Endothelial cell of umbilical vein (primary cell): ENCODE measurements around the gene PRKACG. TPM values are rescaled to one million over a fixed set of nuclear protein-coding genes. Genes with fewer than 3 reads are reported as not detected.

ENCODE experiments used
- BruUV-seq: library from RNA; stranded (reverse); fragments of 400-500 nt; replicated peaks from 2 replicates; lab custom pipeline; 2021; lab: Mats Ljungman, UMichigan
- CTCF ChIA-PET: fragments of 300-600, 350-600 bp; sonication (Branson Sonifier 250); formaldehyde crosslinking; loops from one replicate; lab custom pipeline; 2021; ENCODE audit warnings: antibody characterized with exemption, inconsistent platforms; lab: Charles Lee
- POLR2A ChIA-PET: fragments of 300-600, 350-600 bp; sonication (Branson Sonifier 250); formaldehyde crosslinking; loops from one replicate; lab custom pipeline; 2021; ENCODE audit warnings: antibody characterized with exemption, inconsistent platforms; lab: Charles Lee
- DNase-seq: peaks from one replicate; pipeline ENCODE4 v3.0.0-alpha.2; 2011; ENCODE audit warnings: low read depth, low spot score
- FAIRE-seq: peaks from 2 replicates; lab custom pipeline; 2011; peaks lifted over from hg19 to GRCh38; lab: Jason Lieb, UNC
- H2AFZ ChIP-seq: 2 replicates; pipeline ENCODE4 v1.6.0; 2012; ENCODE audit warnings: low read depth, low read length, control low read depth, inconsistent platforms
- H3K27ac ChIP-seq: 2 replicates; pipeline ENCODE4 v1.5.1; 2011; ENCODE audit warnings: low read depth, mild to moderate bottlenecking, control low read depth, low read length, moderate library complexity; ENCODE audit not compliant: insufficient read depth
- H3K27me3 ChIP-seq, 2 experiments: 2 replicates each; pipeline versions ENCODE4 v1.6.0 to v1.6.1; 2011; ENCODE audit warnings: low read length in 2 of 2, mixed read lengths in 1 of 2; ENCODE audit not compliant: control insufficient read depth in 2 of 2, insufficient read depth in 2 of 2
- H3K36me3 ChIP-seq, 2 experiments: 2 replicates in 1 of 2; 3 replicates in 1 of 2; pipeline ENCODE4 v1.5.1; 2011; ENCODE audit warnings: low read length in 2 of 2, mild to moderate bottlenecking in 1 of 2, moderate library complexity in 1 of 2; ENCODE audit not compliant: control insufficient read depth in 2 of 2, insufficient read depth in 2 of 2; ENCODE audit errors: extremely low read depth in 1 of 2
- H3K4me1 ChIP-seq: 3 replicates; pipeline ENCODE4 v1.5.1; 2011; ENCODE audit warnings: mild to moderate bottlenecking, low read length; ENCODE audit not compliant: control insufficient read depth, insufficient read depth; ENCODE audit errors: extremely low read depth
- H3K4me2 ChIP-seq: 2 replicates; pipeline ENCODE4 v1.6.1; 2011; ENCODE audit warnings: low read length, control low read depth, mixed read lengths; ENCODE audit not compliant: insufficient read depth
- H3K4me3 ChIP-seq, 3 experiments: fragments of 200-600 bp in 1 of 3; sonication (generic), shearing (Covaris generic) in 1 of 3; replicated peaks in 1 of 3; 2 replicates each; pipeline ENCODE4 v1.5.1; 2011 to 2016; ENCODE audit warnings: control low read depth in 3 of 3, low read length in 3 of 3, mild to moderate bottlenecking in 2 of 3, inconsistent platforms in 1 of 3, low read depth in 1 of 3, moderate library complexity in 1 of 3; ENCODE audit not compliant: insufficient read depth in 1 of 3
- H3K79me2 ChIP-seq: 2 replicates; pipeline ENCODE4 v1.6.0; 2012; ENCODE audit warnings: low read length, inconsistent platforms; ENCODE audit not compliant: control insufficient read depth, insufficient read depth
- H3K9ac ChIP-seq: replicated peaks from 2 replicates; pipeline ENCODE3; 2011; ENCODE audit warnings: low read length, control low read depth; ENCODE audit not compliant: insufficient read depth; ENCODE audit errors: extremely low read depth
- H3K9me1 ChIP-seq: replicated peaks from 3 replicates; pipeline ENCODE4 v1.6.0; 2011; ENCODE audit warnings: mild to moderate bottlenecking, low read length; ENCODE audit not compliant: control insufficient read depth, insufficient read depth; ENCODE audit errors: extremely low read depth
- H3K9me3 ChIP-seq: replicated peaks from 2 replicates; pipeline ENCODE4 v1.5.1; 2012; ENCODE audit warnings: low read length, inconsistent platforms; ENCODE audit not compliant: control insufficient read depth, insufficient read depth
- H4K20me1 ChIP-seq: replicated peaks from 2 replicates; pipeline ENCODE3; 2011; ENCODE audit warnings: mild to moderate bottlenecking, low read length; ENCODE audit not compliant: control insufficient read depth, insufficient read depth; ENCODE audit errors: extremely low read depth
- CTCF ChIP-seq, 2 donors: IDR thresholded peaks; 1 replicate in 1 of 2; 2 replicates in 1 of 2; pipeline ENCODE4 v1.5.1; 2011; ENCODE audit warnings: low read length in 2 of 2, mild to moderate bottlenecking in 2 of 2, moderate library complexity in 2 of 2, control low read depth in 1 of 2, inconsistent platforms in 1 of 2, low read depth in 1 of 2; ENCODE audit not compliant: insufficient read depth in 1 of 2; ENCODE audit errors: extremely low read depth in 1 of 2
- EZH2 ChIP-seq: IDR thresholded peaks from 2 replicates; pipeline ENCODE4 v1.6.1; 2012; ENCODE audit warnings: borderline replicate concordance, low read depth, mild to moderate bottlenecking, moderate library complexity, low read length, inconsistent platforms; ENCODE audit not compliant: severe bottlenecking
- FOS ChIP-seq: IDR thresholded peaks from 2 replicates; pipeline ENCODE4 v1.6.1; 2011; ENCODE audit warnings: mild to moderate bottlenecking, low read length, moderate library complexity, borderline replicate concordance; ENCODE audit not compliant: insufficient read depth
- GATA2 ChIP-seq: IDR thresholded peaks from 2 replicates; pipeline ENCODE4 v1.7.0; 2011; ENCODE audit warnings: low read depth, mild to moderate bottlenecking, moderate library complexity, mixed read lengths, low read length; ENCODE audit not compliant: insufficient read length, insufficient read depth
- JUN ChIP-seq: IDR thresholded peaks from 2 replicates; pipeline ENCODE4 v1.6.1; 2011; ENCODE audit warnings: borderline replicate concordance, low read depth; ENCODE audit not compliant: insufficient read length, insufficient read depth
- MAX ChIP-seq: IDR thresholded peaks from 2 replicates; pipeline ENCODE4 v1.6.1; 2011; ENCODE audit not compliant: insufficient read depth, insufficient read length
- MYC ChIP-seq: IDR thresholded peaks from one replicate; pipeline ENCODE4 v1.6.1; 2011; ENCODE audit warnings: mild to moderate bottlenecking, low read depth, low read length
- POLR2A ChIP-seq: IDR thresholded peaks from 2 replicates; pipeline ENCODE4 v1.6.1; 2012; ENCODE audit warnings: low read depth, mild to moderate bottlenecking, control low read depth, low read length
- POLR2AphosphoS5 ChIP-seq: IDR thresholded peaks from 2 replicates; pipeline ENCODE4 v1.6.1; 2012; ENCODE audit warnings: low read depth, mild to moderate bottlenecking, control low read depth, low read length, moderate library complexity; ENCODE audit not compliant: insufficient read depth
- dilution Hi-C: fragments of 300-500 bp; cut with MboI; formaldehyde crosslinking; loops from one replicate; pipeline ENCODE4 v1.15.0; 2019; ENCODE audit warnings: low sequenced_read_pairs; ENCODE audit not compliant: extremely low pct_ligation_motif_present
- intact Hi-C: fragments of 100-400 bp; cut with micrococcal nuclease; formaldehyde crosslinking; loops from one replicate; pipeline ENCODE4 v1.10.0; 2022
- polyA plus RNA-seq, 4 experiments: library from polyadenylated mRNA; depleted of rRNA in 3 of 4; stranded (reverse) in 3 of 4; unstranded in 1 of 4; fragments of >200 nt; gene quantifications; 2 replicates each; pipeline versions ENCODE4 v1.2.1 to v1.2.3, GENCODE V29; 2011 to 2012; ENCODE audit warnings: missing spikeins in 1 of 4
- total RNA-seq: library from RNA; stranded (reverse); gene quantifications from 2 replicates; pipeline ENCODE4 v1.2.3, GENCODE V29; 2021

PRKACG gene
- total and polyA plus RNA-seq, 2 donors (not counting 3 experiments of a cell fraction or from before 2014, with no cell fraction given): not detected

GRCh38 chr9:69045821-69046220 lies 31.9 kb upstream of the PRKACG start:
- POLR2A ChIA-PET: no interaction called here
- CTCF ChIA-PET: interaction anchor here (0.9 to 2.0 kb wide), 6 partner anchors 8 to 177 kb away, joined by 3 to 7 read pairs (median 4); partner anchors contain the start of gene FXN
- DNase-seq: no peak
- H3K27ac ChIP-seq: no peak overlapping the region
- intact Hi-C loops (no loop called here), dilution Hi-C loops (no loop called here)
- H2AFZ ChIP-seq: no peak overlapping the region
- peaks cover 0 to 6% of the 10 kb centered on the region in 2 experiments for H3K36me3 ChIP-seq
- no peak for TF ChIP-seq CTCF (IDR thresholded peaks at IDR 0.05; ENCODE audit: extremely low read depth in 1 of 2, insufficient read depth in 1 of 2, low read depth in 1 of 2, low read length in 2 of 2)
- no peak for TF ChIP-seq JUN
- TF ChIP-seq EZH2: no peak
- no peak for TF ChIP-seq MYC
- TF ChIP-seq POLR2AphosphoS5: no peak
- TF ChIP-seq POLR2A: no peak
- no peak for TF ChIP-seq FOS
- no peak for TF ChIP-seq GATA2
- no peak for TF ChIP-seq MAX
- no peaks in the 10 kb centered on the region for H3K27me3 ChIP-seq
- H3K4me3 ChIP-seq: no peak overlapping the region
- H3K4me2 ChIP-seq: no peak overlapping the region
- H3K79me2 ChIP-seq: peaks cover 12% of the 10 kb centered on the region
- H3K4me1 ChIP-seq: peaks cover 6% of the 10 kb centered on the region
- H3K9ac ChIP-seq: no peak overlapping the region
- H3K9me3 ChIP-seq: no peaks in the 10 kb centered on the region
- no peak for FAIRE-seq
- no TSS peak for BruUV-seq
- H4K20me1 ChIP-seq: no peaks in the 10 kb centered on the region
- no peaks in the 10 kb centered on the region for H3K9me1 ChIP-seq
